ENCODE results near the gene TBC1D8.

DNA sequence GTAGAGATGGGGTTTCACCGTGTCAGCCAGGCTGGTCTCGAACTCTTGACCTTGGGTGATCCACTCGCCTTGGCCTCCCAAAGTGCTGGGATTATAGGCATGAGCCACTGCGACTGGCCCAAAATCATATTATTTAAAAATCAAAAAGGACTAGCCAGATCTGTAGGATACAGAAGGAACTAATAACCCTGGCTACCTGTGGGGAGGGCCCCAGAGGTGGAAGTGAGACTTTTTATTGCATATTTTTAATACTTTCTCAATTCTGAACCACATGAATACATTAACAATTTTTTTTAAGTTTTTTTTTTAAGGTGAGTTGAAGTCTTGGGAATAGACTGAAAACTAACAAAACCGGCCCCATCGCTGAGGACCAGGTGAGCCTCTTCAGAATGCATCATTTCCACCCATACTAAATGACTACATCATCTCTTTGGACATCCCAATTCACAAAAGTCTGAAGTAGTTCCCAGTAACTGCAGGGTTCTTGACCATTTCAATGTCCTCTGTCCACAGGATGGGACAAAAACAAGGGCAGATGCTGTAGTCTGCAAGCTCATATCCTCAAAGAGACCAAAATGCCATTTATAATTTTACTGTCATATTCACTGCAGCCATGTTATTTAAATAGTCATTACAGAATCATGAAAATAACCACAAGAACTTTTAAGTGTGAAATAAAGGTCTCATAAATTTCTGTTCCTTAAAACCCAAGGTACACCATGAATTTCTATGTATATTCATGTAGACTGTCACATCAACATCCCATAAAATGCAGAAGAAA lies 127.7 kb downstream of the TBC1D8 start:
- TF ChIP-seq, protein P1, sequence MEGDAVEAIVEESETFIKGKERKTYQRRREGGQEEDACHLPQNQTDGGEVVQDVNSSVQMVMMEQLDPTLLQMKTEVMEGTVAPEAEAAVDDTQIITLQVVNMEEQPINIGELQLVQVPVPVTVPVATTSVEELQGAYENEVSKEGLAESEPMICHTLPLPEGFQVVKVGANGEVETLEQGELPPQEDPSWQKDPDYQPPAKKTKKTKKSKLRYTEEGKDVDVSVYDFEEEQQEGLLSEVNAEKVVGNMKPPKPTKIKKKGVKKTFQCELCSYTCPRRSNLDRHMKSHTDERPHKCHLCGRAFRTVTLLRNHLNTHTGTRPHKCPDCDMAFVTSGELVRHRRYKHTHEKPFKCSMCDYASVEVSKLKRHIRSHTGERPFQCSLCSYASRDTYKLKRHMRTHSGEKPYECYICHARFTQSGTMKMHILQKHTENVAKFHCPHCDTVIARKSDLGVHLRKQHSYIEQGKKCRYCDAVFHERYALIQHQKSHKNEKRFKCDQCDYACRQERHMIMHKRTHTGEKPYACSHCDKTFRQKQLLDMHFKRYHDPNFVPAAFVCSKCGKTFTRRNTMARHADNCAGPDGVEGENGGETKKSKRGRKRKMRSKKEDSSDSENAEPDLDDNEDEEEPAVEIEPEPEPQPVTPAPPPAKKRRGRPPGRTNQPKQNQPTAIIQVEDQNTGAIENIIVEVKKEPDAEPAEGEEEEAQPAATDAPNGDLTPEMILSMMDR (IDR thresholded peaks at IDR 0.05), result no peak
- TF ChIP-seq ZFX (IDR thresholded peaks at IDR 0.05; ENCODE audit: borderline replicate concordance), result no peak
